Muscle of back (tissue), 11 donors: Measurements from ENCODE around the gene PIGV. TPM values are rescaled to one million over a fixed set of nuclear protein-coding genes. Genes with fewer than 3 reads are reported as not detected.
A peak's percentile ranks its signal among the peaks of the same experiment; 100 is the strongest.
"Not testable (repeated sequence)": the region's sequence is repeated elsewhere in the genome, so short reads cannot be mapped to it uniquely, and the experiment has no call there.

Source experiments
- DNase-seq, 3 donors: peaks; one replicate each; pipeline versions ENCODE4 v3.0.0 to v3.0.0-alpha.2; 2013
- polyA plus RNA-seq, 10 donors: library from polyadenylated mRNA; unstranded; fragments of 120-200 nt; gene quantifications; one replicate each; pipeline ENCODE4 v1.2.1, GENCODE V29; 2013; ENCODE audit not compliant: insufficient read length in 10 of 10

Gene PIGV
- polyA plus RNA-seq, 10 donors, result 5.3 to 9.8 (median 7.2) TPM

GRCh38 chr1:26791148-26791547 is 3.4 kb downstream of the PIGV start:
- DNase-seq, result no peak

- DNase-seq, result no peak
Measured at GRCh38 chr1:26791626-26792025, 3.9 kb downstream of the PIGV start.

DNA sequence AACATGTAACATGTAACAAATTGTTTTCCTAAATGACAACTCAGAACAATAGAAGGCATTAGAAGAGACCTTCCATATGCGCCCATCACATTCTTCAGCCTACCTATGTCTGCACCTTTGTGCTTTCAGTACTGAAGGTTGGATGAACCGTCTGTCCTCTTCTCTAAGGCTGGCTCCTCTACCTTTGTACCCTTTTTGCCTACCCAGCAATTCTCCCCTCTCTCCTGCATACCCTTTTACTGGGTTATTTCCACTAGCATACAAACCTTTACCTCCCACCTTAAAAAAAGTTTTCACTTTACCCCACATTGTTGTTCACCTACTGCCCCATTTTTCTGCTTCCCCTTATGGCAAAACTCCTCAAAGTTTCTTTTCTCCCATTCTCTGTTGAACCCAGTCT is 5.2 kb downstream of the PIGV start:
- no peak for DNase-seq

DNA sequence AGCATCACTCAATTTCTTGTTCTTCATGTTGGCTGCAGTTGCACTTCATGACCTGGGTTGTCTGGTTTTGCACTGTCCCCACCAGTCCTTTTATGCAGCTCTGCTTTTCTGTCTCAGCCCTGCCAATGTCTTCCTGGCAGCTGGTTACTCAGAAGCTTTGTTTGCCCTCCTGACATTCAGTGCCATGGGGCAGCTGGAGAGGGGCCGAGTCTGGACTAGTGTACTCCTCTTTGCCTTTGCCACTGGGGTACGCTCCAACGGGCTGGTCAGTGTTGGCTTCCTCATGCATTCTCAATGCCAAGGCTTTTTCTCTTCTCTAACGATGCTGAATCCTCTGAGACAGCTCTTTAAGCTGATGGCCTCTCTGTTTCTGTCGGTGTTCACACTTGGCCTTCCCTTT is 6.6 kb downstream of the PIGV start:
- DNase-seq, result no peak

- no peak for DNase-seq
Measured at GRCh38 chr1:26797627-26798026, 9.9 kb downstream of the PIGV start.

DNA sequence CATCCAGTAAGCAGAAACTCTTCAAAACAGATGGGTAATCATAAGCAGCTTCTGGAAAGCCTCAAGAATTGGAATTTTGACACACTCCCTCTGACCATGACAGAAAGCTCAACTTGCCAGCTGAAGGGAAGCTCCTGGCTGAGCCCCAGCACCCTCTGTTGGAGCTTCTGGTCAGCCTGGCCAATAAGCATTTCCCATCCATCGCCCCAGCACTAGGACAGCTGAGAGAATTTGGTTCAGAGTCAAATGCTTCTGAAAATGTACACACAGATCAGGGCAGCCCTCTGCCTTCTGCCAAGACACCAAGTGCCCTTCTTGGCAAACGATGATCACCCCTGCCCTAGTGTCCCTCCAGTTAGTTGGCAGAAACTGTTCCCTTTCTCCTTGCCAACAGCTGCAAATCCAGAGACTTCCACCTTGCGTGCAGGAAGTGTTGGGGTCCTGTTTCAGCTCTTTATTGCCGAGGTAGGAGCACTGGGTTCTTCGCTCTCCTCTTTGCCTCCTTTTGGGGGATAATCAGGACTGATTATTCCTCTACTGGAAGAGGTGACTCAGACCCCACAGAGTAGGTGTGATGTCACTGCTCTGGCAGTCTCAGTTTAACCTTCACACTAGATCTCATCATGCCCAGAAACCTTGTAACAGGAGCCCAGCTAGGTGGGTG is 11.9 kb downstream of the PIGV start:
- DNase-seq, result peak; percentile 70 to 84 (median 71)

DNA sequence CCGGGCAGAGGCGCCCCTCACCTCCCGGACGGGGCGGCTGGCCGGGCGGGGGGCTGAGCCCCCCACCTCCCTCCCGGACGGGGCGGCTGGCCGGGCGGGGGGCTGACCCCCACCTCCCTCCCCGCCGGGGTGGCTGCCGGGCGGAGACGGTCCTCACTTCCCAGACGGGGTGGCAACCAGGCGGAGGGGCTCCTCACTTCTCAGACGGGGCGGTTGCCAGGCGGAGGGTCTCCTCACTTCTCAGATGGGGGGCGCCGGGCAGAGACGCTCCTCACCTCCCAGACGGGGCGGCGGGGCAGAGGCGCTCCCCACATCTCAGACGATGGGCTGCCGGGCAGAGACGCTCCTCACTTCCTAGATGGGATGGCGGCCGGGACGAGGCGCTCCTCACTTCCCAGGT is 16.2 kb downstream of the PIGV start:
- DNase-seq, result not testable (repeated sequence)

- peak in 2 of 3 donors; percentile 61 to 75 for DNase-seq
Measured at GRCh38 chr1:26810105-26810504, 22.4 kb downstream of the PIGV start.

GRCh38 chr1:26811057-26811456 is 23.3 kb downstream of the PIGV start:
- no peak for DNase-seq

DNA sequence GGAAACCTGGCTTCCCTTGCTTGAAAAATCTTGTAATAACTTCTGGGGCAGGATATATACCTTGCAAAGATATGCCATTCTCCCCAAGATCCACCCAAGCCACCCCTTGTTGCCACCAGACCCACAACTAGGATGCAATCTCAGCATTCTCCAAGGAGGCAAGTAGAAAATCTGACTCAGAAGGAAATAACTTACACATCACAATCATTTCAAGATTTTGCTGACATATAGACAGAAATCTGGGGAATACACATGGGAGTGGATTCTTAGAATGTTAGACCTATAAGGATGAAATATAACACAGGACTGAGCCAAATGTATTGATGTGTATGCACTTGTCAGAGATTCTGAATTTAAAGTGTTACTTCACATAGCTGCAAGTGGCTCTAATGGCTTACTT is 24.0 kb downstream of the PIGV start:
- no peak for DNase-seq

- no peak for DNase-seq
Measured at GRCh38 chr1:26814377-26814776, 26.6 kb downstream of the PIGV start.

GRCh38 chr1:26814893-26815292 is 27.1 kb downstream of the PIGV start:
- no peak for DNase-seq

GRCh38 chr1:26820784-26821269 is 33.1 kb downstream of the PIGV start:
- no peak for DNase-seq

- DNase-seq, result no peak
Measured at GRCh38 chr1:26822737-26823395, 35.1 kb downstream of the PIGV start.

DNA sequence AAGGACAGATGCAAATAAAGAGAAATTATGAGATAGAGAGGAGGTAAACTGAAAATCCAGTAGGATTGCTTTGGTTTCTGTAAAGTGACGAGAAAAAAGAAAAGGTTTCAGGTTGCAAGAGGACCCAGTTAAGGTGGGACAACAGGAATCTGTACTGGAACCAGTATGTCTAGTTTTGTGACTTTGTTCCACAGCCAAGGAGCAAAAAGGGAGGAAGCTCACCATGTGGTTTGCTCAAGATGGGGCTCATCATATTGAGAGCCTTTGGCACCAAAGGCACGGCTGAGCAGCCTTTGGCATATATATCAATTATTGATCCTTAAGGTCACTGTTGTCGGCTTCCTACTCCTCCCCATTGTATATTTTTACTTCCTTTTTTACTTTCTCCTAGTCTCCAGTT is 37.0 kb downstream of the PIGV start:
- no peak for DNase-seq

DNA sequence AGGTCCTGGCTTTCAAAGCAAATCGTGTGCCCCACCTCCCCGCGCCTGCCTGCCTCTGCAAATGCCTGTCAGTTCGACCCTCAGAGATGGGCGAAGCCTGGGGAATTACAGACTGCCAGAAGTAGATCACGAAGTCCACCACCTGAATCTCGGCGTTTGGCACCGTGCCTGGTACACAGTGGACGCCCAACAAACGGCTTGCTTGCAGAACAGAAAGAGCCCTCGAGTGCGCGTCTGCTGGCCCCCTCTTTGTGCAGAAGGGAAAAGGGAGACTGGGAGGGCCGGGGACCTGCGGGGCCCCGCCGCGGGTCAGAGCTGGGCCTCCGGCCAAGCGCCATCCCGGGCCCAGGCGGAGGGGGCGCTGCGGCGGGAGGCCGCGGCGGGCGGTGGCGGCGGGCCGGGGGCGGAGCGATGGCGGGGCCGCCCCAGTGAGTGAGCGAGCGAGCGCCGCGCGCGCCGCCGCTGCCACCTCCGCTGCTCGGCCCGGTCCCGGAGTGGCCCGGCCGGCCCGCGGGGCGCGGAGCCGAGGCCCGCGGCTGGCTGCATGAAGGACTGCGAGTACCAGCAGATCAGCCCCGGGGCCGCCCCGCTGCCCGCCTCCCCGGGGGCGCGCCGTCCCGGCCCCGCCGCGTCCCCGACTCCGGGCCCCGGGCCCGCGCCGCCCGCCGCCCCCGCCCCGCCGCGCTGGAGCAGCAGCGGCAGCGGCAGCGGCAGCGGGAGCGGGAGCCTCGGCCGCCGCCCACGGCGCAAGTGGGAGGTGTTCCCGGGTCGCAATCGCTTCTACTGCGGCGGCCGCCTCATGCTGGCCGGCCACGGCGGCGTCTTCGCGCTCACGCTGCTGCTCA is 38.7 kb downstream of the PIGV start, which contains the start of gene ZDHHC18:
Gene ZDHHC18, plus strand, starts transcription at position 428 of the 845 bp plus-strand sequence. Its CDS starts 117 bp downstream, at position 545.
- peak; percentile 64 to 83 (median 77) for DNase-seq

- peak in 1 of 3 donors; percentile 22 for DNase-seq
Measured at GRCh38 chr1:26827106-26827604, 39.4 kb downstream of the PIGV start.

GRCh38 chr1:26827663-26828062 is 39.9 kb downstream of the PIGV start:
- DNase-seq, result peak in 1 of 3 donors; percentile 64

- no peak for DNase-seq
Measured at GRCh38 chr1:26828411-26828991, 40.8 kb downstream of the PIGV start.

GRCh38 chr1:26829184-26829911 is 41.6 kb downstream of the PIGV start:
- DNase-seq, result no peak

DNA sequence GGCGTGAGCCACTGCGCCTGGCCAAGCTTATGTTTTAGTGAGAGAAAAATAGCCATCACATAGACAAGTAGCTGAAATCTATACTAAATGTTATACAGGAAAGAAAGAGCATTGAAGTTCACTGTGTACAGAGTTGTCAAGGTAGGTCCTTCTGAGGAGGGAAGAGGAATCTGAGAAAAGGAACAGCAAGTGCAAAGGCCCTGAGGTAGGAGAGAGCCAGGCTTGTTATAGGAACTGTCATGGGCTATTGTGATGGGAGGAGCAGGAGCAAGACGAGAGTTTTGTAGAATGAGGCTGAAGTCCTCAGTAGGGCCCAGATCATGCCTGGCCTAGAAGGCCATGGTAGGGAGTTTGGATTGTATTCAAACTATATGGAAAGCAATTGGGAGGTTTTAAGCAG is 43.3 kb downstream of the PIGV start:
- DNase-seq, result no peak
